GM21528 (cell line): ENCODE data around the gene SLC2A4RG.

ENCODE experiments used
- ATAC-seq: cut with Tn5 transposase; IDR thresholded peaks from one replicate; pipeline ENCODE4 v1.9.1; 2021; ENCODE audit warnings: mild to moderate bottlenecking, moderate library complexity; ENCODE audit not compliant: unreplicated experiment, low FRiP score

SLC2A4RG gene

DNA sequence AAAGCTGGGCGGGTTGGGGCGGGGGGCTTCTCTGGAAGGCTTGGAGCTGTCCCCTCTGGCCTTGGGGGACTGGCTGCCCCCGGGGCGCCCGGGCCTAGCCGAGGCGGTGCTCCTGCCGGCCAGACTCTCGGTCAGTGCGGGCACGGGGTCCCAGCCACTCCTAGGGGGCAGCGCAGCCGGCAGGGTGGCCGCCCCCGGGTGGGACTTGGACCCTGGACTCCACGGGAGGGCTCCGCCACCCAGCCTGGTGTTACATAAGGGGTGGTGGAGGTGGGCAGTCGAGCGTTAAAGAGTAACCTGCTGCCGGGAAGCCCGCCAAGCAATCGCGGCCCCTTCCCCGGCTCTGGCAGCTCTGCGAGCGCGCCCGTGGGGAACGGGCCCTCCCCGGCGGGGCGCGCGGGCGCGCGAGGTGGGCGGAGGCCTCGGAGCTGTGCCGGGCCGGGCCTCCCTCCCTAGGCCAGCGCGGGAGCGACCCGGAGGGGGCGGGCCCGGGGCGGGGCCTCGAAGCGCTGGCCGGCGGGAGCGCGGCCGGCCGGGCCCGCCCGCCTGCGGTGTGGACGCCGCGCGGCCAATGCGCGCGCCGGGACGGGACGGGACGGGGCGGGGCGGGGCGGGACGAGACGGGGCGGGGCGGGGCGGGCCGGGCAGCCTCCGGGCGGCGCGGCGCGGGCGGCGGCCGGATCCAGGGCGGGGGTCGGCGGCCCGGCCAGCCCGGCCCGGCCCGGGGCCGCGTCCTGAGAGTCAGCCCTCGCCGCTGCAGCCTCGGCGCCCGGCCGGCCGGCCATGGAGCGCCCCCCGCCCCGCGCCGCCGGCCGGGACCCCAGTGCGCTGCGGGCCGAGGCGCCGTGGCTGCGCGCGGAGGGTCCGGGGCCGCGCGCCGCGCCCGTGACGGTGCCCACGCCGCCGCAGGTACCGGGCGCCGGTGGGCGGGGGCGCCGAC is at the start of gene SLC2A4RG:
SLC2A4RG (plus strand) TSS at position 647 of the 940 bp plus-strand sequence; CDS start at position 784, 137 bp downstream.
- peak; percentile 36 for ATAC-seq

DNA sequence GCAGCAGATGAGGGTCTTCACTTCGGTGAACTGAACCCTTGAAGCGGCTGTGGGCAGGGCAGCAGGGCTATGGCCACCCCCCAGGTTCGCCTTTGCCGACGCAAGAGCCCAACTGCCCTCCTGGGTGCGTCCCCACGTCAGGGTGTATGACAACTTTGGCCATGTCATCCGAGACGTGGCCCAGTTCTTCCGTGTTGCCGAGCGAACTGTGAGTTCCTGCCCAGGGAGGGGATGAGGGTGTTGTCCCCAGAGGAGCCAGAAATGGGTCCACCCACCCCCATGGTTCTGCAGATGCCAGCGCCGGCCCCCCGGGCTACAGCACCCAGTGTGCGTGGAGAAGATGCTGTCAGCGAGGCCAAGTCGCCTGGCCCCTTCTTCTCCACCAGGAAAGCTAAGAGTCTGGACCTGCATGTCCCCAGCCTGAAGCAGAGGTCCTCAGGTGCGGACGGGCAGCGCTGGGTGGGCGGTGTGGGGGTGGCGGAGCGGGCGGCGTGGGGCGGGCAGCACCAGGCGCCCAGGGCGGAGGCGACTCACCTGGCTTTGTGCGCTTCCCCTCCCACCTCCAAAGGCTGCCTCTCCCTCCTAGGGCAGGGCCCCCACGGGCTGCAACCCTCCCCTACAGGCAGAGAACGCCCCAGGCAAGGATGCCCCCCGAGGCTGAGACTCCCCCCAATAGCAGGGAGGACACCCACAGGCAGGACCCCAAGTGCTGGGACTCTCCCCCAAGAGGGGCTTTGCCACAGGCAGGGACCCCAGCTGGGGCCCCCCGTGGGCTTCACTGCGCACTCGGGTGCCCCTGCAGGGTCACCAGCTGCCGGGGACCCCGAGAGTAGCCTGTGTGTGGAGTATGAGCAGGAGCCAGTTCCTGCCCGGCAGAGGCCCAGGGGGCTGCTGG is 49.3 kb upstream of the SLC2A4RG start:
- no peak for ATAC-seq

DNA sequence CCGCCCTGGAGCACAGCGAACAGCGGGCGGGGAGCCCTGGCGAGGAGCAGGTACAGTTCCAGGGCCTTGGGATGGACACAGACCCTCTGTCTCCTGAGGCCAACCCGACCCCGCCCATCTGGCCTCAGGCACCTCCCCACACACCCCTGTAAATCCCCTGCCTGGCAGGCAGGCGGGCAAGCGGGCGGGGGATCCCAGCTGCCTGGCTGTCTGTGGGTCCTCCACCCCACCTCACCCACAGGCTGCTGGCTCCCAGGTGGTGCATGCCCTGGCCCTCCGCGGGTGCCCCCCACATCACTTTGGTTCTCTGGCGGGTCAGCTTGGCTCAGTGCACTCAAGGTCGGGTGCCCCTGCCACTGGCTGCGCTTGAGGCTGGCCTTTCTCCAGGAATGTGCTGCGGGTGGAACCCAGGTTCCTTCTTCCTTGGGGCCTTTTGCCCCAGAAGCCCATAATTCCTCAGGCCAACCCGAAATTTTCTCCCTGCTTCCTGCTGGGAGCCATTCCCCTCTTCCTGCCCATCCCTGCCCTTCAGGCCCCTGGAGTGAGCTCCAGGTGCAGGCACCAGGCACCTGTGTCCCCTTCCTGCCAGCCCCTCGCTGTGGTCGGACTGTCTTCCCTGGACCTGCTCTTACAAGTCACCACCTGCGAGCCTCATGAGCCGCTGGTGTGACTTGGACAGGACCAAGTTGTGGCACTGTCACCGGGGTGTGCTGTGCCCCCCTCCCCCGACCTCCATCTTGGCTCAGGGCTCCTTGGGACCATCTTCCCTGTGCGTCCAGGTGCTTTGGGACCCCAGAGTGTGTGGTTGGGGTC is 48.5 kb upstream of the SLC2A4RG start:
- no peak for ATAC-seq

DNA sequence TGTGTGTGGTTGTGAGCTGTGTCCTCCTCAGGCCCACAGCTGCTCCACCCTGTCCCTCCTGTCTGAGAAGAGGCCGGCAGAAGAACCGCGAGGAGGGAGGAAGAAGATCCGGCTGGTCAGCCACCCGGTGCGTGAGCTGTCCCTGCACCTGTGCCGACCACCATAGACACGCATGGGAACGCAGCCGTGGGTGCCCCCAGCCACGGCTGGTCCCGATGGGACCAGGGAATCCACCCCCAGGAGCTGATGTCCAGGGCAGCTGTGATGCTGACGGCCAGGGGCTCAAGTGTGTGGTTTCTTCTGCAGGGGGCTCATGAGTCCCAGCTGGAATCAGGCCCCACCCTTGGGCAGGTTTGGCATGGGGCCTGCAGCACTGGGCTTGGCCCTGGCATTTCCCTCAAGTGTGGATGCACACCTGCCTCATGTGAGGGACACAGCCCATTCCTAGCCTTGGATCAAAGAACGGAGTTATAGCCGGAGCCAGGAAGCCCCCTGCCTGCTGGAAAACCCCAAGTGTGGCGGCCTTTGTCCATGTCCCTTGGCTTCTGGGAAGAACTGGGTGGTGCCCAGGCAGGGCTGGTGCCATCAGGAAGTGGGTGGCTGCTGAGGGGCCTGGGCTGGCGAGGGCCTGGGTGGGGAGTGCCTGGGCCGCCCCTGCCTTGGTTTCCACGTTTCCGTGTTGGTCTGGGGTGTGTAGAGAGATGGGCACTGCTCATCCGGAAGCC is 47.7 kb upstream of the SLC2A4RG start:
- ATAC-seq: no peak

DNA sequence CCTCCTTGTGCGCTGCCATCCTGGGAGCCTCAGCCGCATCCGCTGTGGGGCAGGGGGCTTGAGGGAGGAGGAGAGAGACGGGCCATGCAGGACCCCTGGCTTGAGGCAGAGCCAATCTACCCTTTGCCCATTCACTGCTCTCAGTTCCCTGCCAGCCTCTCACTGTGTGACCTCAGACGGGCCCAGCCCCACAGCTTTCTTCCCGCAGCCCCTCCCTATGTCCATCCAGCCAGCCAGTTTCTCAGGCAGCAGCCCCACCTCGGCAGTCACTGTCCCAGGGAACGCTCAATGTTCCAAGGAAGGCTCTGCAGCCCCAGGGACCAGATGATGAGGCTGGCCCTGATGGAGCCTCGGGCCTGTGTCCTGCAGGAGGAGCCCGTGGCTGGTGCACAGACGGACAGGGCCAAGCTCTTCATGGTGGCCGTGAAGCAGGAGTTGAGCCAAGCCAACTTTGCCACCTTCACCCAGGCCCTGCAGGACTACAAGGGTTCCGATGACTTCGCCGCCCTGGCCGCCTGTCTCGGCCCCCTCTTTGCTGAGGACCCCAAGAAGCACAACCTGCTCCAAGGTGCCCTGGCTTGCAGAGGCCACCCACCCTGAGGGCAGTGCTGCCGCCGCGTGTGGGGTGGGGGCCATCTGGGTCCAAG is 47.0 kb upstream of the SLC2A4RG start:
- ATAC-seq: no peak

- ATAC-seq: no peak
Observed at GRCh38 chr20:63693083-63693732, 46.4 kb upstream of the SLC2A4RG start.

- no peak for ATAC-seq
Observed at GRCh38 chr20:63693733-63694583, 45.6 kb upstream of the SLC2A4RG start.

DNA sequence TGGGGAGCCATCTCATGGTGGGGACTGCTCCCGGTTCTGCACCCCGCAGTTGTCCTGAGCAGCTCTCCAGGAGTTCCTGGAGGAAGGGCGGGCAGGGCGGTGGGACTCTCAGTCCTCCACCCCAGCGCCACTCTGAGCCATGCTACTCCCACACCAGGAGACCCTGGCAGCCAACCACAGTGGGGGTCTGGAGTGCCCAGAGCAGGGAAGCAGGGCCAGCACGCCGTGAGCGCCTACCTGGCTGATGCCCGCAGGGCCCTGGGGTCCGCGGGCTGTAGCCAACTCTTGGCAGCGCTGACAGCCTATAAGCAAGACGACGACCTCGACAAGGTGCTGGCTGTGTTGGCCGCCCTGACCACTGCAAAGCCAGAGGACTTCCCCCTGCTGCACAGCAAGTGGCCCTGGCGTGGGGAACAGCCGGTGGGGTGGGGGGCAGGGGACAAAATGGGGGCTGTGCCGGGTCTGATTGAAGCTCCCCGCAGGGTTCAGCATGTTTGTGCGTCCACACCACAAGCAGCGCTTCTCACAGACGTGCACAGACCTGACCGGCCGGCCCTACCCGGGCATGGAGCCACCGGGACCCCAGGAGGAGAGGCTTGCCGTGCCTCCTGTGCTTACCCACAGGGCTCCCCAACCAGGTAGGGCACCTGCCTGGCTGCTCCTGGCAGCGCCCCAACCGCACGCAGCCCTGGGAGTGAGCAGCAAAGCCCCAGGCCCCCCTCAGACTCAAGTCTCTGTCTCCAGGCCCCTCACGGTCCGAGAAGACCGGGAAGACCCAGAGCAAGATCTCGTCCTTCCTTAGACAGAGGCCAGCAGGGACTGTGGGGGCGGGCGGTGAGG is 44.8 kb upstream of the SLC2A4RG start:
- no peak for ATAC-seq

- no peak for ATAC-seq
Observed at GRCh38 chr20:63695424-63696305, 43.9 kb upstream of the SLC2A4RG start.

DNA sequence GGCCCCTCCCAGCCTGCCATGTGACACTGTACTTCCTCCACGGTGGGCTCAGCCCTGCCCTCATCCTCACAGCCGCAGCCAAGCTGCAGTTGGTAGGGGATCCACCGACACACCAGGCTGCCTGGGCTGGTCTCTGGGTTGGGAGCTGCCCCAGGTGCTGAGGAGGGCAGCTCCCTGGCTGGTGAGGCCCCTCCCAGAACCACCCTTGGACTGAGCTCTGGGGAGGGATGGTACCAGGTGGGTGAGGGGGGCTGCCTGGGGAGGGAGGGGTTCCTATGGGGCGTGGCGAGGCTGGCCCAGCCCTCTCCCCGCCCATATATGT is 43.3 kb upstream of the SLC2A4RG start:
- ATAC-seq: no peak

DNA sequence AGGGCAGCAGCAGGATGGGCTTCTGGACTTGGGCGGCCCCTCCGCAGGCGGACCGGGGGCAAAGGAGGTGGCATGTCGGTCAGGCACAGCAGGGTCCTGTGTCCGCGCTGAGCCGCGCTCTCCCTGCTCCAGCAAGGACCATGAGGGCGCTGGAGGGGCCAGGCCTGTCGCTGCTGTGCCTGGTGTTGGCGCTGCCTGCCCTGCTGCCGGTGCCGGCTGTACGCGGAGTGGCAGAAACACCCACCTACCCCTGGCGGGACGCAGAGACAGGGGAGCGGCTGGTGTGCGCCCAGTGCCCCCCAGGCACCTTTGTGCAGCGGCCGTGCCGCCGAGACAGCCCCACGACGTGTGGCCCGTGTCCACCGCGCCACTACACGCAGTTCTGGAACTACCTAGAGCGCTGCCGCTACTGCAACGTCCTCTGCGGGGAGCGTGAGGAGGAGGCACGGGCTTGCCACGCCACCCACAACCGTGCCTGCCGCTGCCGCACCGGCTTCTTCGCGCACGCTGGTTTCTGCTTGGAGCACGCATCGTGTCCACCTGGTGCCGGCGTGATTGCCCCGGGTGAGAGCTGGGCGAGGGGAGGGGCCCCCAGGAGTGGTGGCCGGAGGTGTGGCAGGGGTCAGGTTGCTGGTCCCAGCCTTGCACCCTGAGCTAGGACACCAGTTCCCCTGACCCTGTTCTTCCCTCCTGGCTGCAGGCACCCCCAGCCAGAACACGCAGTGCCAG is 42.8 kb upstream of the SLC2A4RG start, which contains the start of gene TNFRSF6B:
TNFRSF6B (plus strand) TSS at position 25 of the 729 bp plus-strand sequence; CDS start at position 141, 116 bp downstream.
- ATAC-seq: no peak

GRCh38 chr20:63697357-63697867 is 42.2 kb upstream of the SLC2A4RG start:
- no peak for ATAC-seq

DNA sequence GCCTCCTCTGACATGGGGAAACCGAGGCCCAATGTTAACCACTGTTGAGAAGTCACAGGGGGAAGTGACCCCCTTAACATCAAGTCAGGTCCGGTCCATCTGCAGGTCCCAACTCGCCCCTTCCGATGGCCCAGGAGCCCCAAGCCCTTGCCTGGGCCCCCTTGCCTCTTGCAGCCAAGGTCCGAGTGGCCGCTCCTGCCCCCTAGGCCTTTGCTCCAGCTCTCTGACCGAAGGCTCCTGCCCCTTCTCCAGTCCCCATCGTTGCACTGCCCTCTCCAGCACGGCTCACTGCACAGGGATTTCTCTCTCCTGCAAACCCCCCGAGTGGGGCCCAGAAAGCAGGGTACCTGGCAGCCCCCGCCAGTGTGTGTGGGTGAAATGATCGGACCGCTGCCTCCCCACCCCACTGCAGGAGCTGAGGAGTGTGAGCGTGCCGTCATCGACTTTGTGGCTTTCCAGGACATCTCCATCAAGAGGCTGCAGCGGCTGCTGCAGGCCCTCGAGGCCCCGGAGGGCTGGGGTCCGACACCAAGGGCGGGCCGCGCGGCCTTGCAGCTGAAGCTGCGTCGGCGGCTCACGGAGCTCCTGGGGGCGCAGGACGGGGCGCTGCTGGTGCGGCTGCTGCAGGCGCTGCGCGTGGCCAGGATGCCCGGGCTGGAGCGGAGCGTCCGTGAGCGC is 41.6 kb upstream of the SLC2A4RG start:
- ATAC-seq: no peak

- ATAC-seq: no peak
Observed at GRCh38 chr20:63698739-63699465, 40.7 kb upstream of the SLC2A4RG start.
